Neural cell (in vitro differentiated cells): ENCODE measurements around the gene BPTF. TPM values are rescaled to one million over a fixed set of nuclear protein-coding genes. Genes with fewer than 3 reads are reported as not detected.
A peak's percentile ranks its signal among the peaks of the same experiment; 100 is the strongest.
"Not testable (repeated sequence)": the region's sequence is repeated elsewhere in the genome, so short reads cannot be mapped to it uniquely, and the experiment has no call there.

Source experiments
- H2AFZ ChIP-seq: fragments of 200-600, 300-800 bp; sonication (generic), shearing (Covaris generic); 2 replicates; pipeline ENCODE4 v1.6.0; 2014; ENCODE audit warnings: low read depth, mild to moderate bottlenecking, antibody characterized with exemption, low read length, moderate library complexity
- H3F3A ChIP-seq: fragments of 200-600 bp; shearing (Covaris generic); 2 replicates; pipeline ENCODE4 v1.6.1; 2016; ENCODE audit warnings: mild to moderate bottlenecking, moderate library complexity, mixed read lengths, antibody characterized with exemption, low read length; ENCODE audit not compliant: insufficient read depth, poor library complexity, severe bottlenecking
- H3K27ac ChIP-seq: fragments of 200-600, 300-800 bp; sonication (generic), shearing (Covaris generic); 2 replicates; pipeline ENCODE4 v1.5.1; 2014; ENCODE audit warnings: mild to moderate bottlenecking, low read length, moderate library complexity
- H3K27me3 ChIP-seq: fragments of 300-800, 200-600 bp; sonication (generic), shearing (Covaris generic); 2 replicates; pipeline ENCODE4 v1.6.0; 2014; ENCODE audit warnings: mild to moderate bottlenecking, low read depth, low read length, moderate library complexity; ENCODE audit not compliant: insufficient read depth
- H3K36me3 ChIP-seq: fragments of 300-800, 200-600 bp; sonication (generic), shearing (Covaris generic); 2 replicates; pipeline ENCODE4 v1.5.1; 2014; ENCODE audit warnings: mild to moderate bottlenecking, antibody characterized with exemption, low read length, moderate library complexity; ENCODE audit not compliant: insufficient read depth
- H3K4me2 ChIP-seq: fragments of 300-800, 200-600 bp; sonication (generic), shearing (Covaris generic); 2 replicates; pipeline ENCODE4 v1.6.0; 2014; ENCODE audit warnings: mild to moderate bottlenecking, low read length
- H3K4me3 ChIP-seq: fragments of 300-800, 200-600 bp; sonication (generic), shearing (Covaris generic); 2 replicates; pipeline ENCODE4 v1.5.1; 2014; ENCODE audit warnings: mild to moderate bottlenecking, low read length, moderate library complexity
- H3K79me2 ChIP-seq: fragments of 200-600 bp; shearing (Covaris generic); replicated peaks from 2 replicates; pipeline ENCODE4 v1.6.0; 2014; ENCODE audit warnings: mild to moderate bottlenecking, low read length, moderate library complexity; ENCODE audit not compliant: insufficient read depth
- H3K9ac ChIP-seq: fragments of 300-800, 200-600 bp; sonication (generic), shearing (Covaris generic); 2 replicates; pipeline ENCODE4 v1.6.1; 2016; ENCODE audit warnings: mild to moderate bottlenecking, low read length, mixed read lengths
- H3K9me2 ChIP-seq: fragments of 200-600 bp; shearing (Covaris generic); 2 replicates; pipeline ENCODE4 v1.6.1; 2016; ENCODE audit warnings: mild to moderate bottlenecking, low read length, mixed read lengths; ENCODE audit not compliant: insufficient read depth
- H3K9me3 ChIP-seq: fragments of 200-600, 300-800 bp; sonication (generic), shearing (Covaris generic); 2 replicates; pipeline ENCODE4 v1.6.1; 2016; ENCODE audit warnings: mild to moderate bottlenecking, mixed run types, low read length, moderate library complexity, mixed read lengths
- H4K20me1 ChIP-seq: fragments of 200-600 bp; shearing (Covaris generic); 2 replicates; pipeline ENCODE4 v1.6.1; 2016; ENCODE audit warnings: mild to moderate bottlenecking, mixed run types; ENCODE audit not compliant: insufficient read depth
- EP300 ChIP-seq: fragments of 450-650 bp; conservative IDR thresholded peaks from 2 replicates; pipeline ENCODE4 v1.6.1; 2014; ENCODE audit warnings: antibody characterized with exemption, mild to moderate bottlenecking, moderate library complexity; ENCODE audit not compliant: poor library complexity, severe bottlenecking
- EZH2 ChIP-seq: fragments of 200-600, 300-800 bp; shearing (Covaris generic), sonication (generic); IDR thresholded peaks from 2 replicates; pipeline ENCODE4 v1.6.1; 2014; ENCODE audit warnings: antibody characterized with exemption, low read length, borderline replicate concordance, mild to moderate bottlenecking; ENCODE audit not compliant: insufficient read depth, poor library complexity, severe bottlenecking
- MXI1 ChIP-seq: fragments of 450-650 bp; conservative IDR thresholded peaks from 2 replicates; pipeline ENCODE4 v1.6.1; 2014; ENCODE audit warnings: antibody characterized with exemption, mild to moderate bottlenecking; ENCODE audit not compliant: poor library complexity, severe bottlenecking
- POLR2AphosphoS5 ChIP-seq: IDR thresholded peaks from 2 replicates; pipeline ENCODE4 v1.6.1; 2012
- RAD21 ChIP-seq: fragments of 450-650 bp; conservative IDR thresholded peaks from 2 replicates; pipeline ENCODE4 v1.6.1; 2014; ENCODE audit warnings: antibody characterized with exemption, mild to moderate bottlenecking, moderate library complexity
- SMC3 ChIP-seq: fragments of 450-650 bp; conservative IDR thresholded peaks from 2 replicates; pipeline ENCODE4 v1.6.1; 2014; ENCODE audit warnings: antibody characterized with exemption, mild to moderate bottlenecking, moderate library complexity; ENCODE audit not compliant: poor library complexity
- TAF1 ChIP-seq: IDR thresholded peaks from 2 replicates; pipeline ENCODE4 v1.6.1; 2012; ENCODE audit warnings: low read depth
- polyA plus RNA-seq: library from polyadenylated mRNA; depleted of rRNA; stranded (reverse); fragments of >200 nt; gene quantifications from 2 replicates; pipeline ENCODE4 v1.2.3, GENCODE V29; 2014
- TF ChIP-seq, protein P1 (sequence below): fragments of 450-650 bp; IDR thresholded peaks from 2 replicates; pipeline ENCODE4 v1.5.1; 2014; ENCODE audit warnings: antibody characterized with exemption, mild to moderate bottlenecking, moderate library complexity; ENCODE audit not compliant: poor library complexity, severe bottlenecking
- TF ChIP-seq, protein P2 (sequence below): IDR thresholded peaks from 2 replicates; pipeline ENCODE4 v1.6.1; 2012; ENCODE audit warnings: borderline replicate concordance

BPTF gene
- polyA plus RNA-seq, 1 donor from 2014 or later, result 46.7 TPM

DNA sequence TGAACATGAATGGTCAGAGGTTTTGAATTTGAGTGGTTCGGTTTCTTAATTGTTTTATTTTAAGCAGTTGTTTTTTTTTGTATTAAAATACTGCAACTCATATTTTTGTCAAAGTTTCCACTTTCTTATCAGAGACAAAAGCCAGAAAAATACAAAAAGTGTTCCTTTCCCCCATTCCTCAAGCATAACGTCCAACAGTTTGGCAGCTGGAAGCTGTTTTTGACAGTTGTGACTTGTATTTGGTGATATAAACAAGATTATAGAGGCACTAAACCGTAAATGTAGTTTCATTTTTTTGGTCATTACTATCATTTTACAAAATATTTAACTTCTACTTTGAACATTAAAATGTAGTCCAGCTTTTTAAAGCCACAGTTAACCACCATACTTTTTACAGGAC is 135.0 kb downstream of the BPTF start:
- not testable (repeated sequence) for H4K20me1 ChIP-seq, H3K4me2 ChIP-seq, H3K9me2 ChIP-seq, H3K36me3 ChIP-seq, H3K79me2 ChIP-seq, H3K9me3 ChIP-seq, H2AFZ ChIP-seq, H3K9ac ChIP-seq, H3F3A ChIP-seq, H3K27me3 ChIP-seq, H3K27ac ChIP-seq, H3K4me3 ChIP-seq

DNA sequence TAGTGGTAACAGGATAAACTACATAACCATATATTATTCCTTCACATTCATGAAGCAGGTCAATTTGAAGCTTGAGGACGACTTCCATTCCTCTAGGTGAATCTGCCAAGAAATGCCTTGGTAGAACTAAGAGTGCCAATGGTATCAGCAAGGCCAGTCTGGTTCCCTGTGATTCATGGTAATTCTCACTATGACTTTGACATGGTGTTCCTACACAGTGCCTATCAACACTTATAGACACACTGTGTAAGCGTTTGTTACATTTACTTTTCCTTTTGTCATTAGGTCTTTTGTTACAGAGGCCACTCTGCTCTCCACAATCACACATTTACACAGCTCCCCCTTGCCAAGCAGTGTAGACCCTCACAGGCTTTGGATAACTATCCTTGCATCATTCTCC is 136.9 kb downstream of the BPTF start:
- not testable (repeated sequence) for H3K36me3 ChIP-seq, H3K9ac ChIP-seq, H3K9me3 ChIP-seq, H2AFZ ChIP-seq, H3K4me2 ChIP-seq, H3F3A ChIP-seq, H3K27me3 ChIP-seq, H3K4me3 ChIP-seq, H3K27ac ChIP-seq, H4K20me1 ChIP-seq, H3K9me2 ChIP-seq, H3K79me2 ChIP-seq

DNA sequence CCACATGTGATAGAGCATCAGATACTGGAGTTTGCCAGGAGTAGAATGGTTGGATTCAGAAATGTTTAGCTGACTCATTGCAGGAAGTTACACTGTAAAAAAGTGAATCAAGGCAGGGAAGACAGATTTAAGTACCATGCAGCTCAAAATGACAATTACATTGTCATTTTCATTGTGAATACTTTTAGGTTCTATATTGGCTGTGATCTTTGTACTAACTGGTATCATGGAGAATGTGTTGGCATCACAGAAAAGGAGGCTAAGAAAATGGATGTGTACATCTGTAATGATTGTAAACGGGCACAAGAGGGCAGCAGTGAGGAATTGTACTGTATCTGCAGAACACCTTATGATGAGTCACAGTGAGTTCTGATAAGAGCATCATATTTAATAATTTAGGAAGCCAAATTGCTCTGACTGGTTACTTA is 137.9 kb downstream of the BPTF start:
- H3K9ac ChIP-seq, H3K79me2 ChIP-seq, H4K20me1 ChIP-seq, H3K4me3 ChIP-seq, H2AFZ ChIP-seq, H3F3A ChIP-seq, H3K27ac ChIP-seq, H3K27me3 ChIP-seq, H3K9me3 ChIP-seq, H3K36me3 ChIP-seq, H3K9me2 ChIP-seq, H3K4me2 ChIP-seq: not testable (repeated sequence)
- TF ChIP-seq, protein P1, sequence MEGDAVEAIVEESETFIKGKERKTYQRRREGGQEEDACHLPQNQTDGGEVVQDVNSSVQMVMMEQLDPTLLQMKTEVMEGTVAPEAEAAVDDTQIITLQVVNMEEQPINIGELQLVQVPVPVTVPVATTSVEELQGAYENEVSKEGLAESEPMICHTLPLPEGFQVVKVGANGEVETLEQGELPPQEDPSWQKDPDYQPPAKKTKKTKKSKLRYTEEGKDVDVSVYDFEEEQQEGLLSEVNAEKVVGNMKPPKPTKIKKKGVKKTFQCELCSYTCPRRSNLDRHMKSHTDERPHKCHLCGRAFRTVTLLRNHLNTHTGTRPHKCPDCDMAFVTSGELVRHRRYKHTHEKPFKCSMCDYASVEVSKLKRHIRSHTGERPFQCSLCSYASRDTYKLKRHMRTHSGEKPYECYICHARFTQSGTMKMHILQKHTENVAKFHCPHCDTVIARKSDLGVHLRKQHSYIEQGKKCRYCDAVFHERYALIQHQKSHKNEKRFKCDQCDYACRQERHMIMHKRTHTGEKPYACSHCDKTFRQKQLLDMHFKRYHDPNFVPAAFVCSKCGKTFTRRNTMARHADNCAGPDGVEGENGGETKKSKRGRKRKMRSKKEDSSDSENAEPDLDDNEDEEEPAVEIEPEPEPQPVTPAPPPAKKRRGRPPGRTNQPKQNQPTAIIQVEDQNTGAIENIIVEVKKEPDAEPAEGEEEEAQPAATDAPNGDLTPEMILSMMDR, result peak; percentile 74
- TF ChIP-seq RAD21 (peak; percentile 59), SMC3 (peak; percentile 77)

DNA sequence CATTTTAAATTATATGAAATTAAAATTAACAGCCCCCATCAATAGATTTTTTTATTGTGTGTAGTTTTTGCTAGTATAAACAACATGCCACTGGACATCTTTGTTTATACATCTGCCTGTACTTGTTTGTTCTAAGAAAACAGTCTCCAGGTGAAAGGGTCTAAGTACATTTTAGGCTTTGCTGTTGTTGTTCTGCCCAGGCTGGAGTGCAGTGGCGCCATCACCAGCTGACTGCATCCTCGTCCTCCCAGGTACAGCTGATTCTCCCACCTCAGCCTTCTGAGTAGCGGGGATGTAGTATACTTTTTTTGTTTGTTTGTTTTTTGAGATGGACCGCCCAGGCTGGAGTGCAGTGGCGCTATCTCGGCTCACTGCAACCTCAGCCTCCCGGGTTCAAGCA is 145.5 kb downstream of the BPTF start:
- no peak overlapping the region for H3K4me3 ChIP-seq
- no peaks in the 10 kb centered on the region for H3F3A ChIP-seq
- no peaks in the 10 kb centered on the region for H3K79me2 ChIP-seq
- no peaks in the 10 kb centered on the region for H3K9me3 ChIP-seq
- peaks cover 10% of the 10 kb centered on the region for H3K36me3 ChIP-seq
- no peak overlapping the region for H3K9ac ChIP-seq
- H3K9me2 ChIP-seq, result no peaks in the 10 kb centered on the region
- TF ChIP-seq RAD21 (no peak), POLR2AphosphoS5 (no peak), MXI1 (no peak), SMC3 (no peak), EP300 (no peak), EZH2 (no peak), TAF1 (no peak)
- TF ChIP-seq, protein P1, result no peak
- TF ChIP-seq, protein P2, sequence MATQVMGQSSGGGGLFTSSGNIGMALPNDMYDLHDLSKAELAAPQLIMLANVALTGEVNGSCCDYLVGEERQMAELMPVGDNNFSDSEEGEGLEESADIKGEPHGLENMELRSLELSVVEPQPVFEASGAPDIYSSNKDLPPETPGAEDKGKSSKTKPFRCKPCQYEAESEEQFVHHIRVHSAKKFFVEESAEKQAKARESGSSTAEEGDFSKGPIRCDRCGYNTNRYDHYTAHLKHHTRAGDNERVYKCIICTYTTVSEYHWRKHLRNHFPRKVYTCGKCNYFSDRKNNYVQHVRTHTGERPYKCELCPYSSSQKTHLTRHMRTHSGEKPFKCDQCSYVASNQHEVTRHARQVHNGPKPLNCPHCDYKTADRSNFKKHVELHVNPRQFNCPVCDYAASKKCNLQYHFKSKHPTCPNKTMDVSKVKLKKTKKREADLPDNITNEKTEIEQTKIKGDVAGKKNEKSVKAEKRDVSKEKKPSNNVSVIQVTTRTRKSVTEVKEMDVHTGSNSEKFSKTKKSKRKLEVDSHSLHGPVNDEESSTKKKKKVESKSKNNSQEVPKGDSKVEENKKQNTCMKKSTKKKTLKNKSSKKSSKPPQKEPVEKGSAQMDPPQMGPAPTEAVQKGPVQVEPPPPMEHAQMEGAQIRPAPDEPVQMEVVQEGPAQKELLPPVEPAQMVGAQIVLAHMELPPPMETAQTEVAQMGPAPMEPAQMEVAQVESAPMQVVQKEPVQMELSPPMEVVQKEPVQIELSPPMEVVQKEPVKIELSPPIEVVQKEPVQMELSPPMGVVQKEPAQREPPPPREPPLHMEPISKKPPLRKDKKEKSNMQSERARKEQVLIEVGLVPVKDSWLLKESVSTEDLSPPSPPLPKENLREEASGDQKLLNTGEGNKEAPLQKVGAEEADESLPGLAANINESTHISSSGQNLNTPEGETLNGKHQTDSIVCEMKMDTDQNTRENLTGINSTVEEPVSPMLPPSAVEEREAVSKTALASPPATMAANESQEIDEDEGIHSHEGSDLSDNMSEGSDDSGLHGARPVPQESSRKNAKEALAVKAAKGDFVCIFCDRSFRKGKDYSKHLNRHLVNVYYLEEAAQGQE, result no peak
- H3K27ac ChIP-seq, result no peak overlapping the region
- no peak overlapping the region for H2AFZ ChIP-seq
- no peaks in the 10 kb centered on the region for H3K27me3 ChIP-seq
- H3K4me2 ChIP-seq, result no peak overlapping the region
- H4K20me1 ChIP-seq, result no peaks in the 10 kb centered on the region
